Keratinocyte (primary cell): Measurements from ENCODE around the gene CCL18. TPM values are rescaled to one million over a fixed set of nuclear protein-coding genes. Genes with fewer than 3 reads are reported as not detected.
"Not testable (repeated sequence)": the region's sequence is repeated elsewhere in the genome, so short reads cannot be mapped to it uniquely, and the experiment has no call there.

ENCODE experiments used
- DNase-seq: peaks from one replicate; pipeline ENCODE4 v3.0.0-alpha.2; 2011; ENCODE audit warnings: low read depth, missing footprints, low spot score
- FAIRE-seq: peaks from 2 replicates; lab custom pipeline; 2011; peaks lifted over from hg19 to GRCh38; lab: Jason Lieb, UNC
- H2AFZ ChIP-seq: 2 replicates; pipeline ENCODE4 v1.6.0; 2012; ENCODE audit warnings: low read length, control low read depth, inconsistent platforms; ENCODE audit not compliant: control insufficient read depth
- H3K27ac ChIP-seq: 2 replicates; pipeline ENCODE4 v1.5.1; 2011; ENCODE audit warnings: low read length; ENCODE audit not compliant: control insufficient read depth, insufficient read depth
- H3K27me3 ChIP-seq: 3 replicates; pipeline ENCODE4 v1.6.0; 2011; ENCODE audit warnings: low read length; ENCODE audit not compliant: control insufficient read depth, insufficient read depth; ENCODE audit errors: extremely low read depth
- H3K36me3 ChIP-seq, 2 experiments: 2 replicates in 1 of 2; 3 replicates in 1 of 2; pipeline ENCODE4 v1.5.1; 2011; ENCODE audit warnings: low read length in 2 of 2, mild to moderate bottlenecking in 1 of 2; ENCODE audit not compliant: control insufficient read depth in 2 of 2, insufficient read depth in 2 of 2; ENCODE audit errors: extremely low read depth in 1 of 2
- H3K4me1 ChIP-seq: 3 replicates; pipeline ENCODE4 v1.5.1; 2011; ENCODE audit warnings: low read length; ENCODE audit not compliant: control insufficient read depth, insufficient read depth; ENCODE audit errors: extremely low read depth
- H3K4me2 ChIP-seq: 3 replicates; pipeline ENCODE4 v1.6.0; 2011; ENCODE audit warnings: low read depth, low read length; ENCODE audit not compliant: control insufficient read depth, insufficient read depth; ENCODE audit errors: extremely low read depth
- H3K4me3 ChIP-seq, 3 experiments: fragments of 200-600 bp in 1 of 3; sonication (generic) in 1 of 3; 2 replicates in 2 of 3; 3 replicates in 1 of 3; pipeline ENCODE4 v1.5.1; 2011 to 2016; ENCODE audit warnings: low read length in 3 of 3, mild to moderate bottlenecking in 3 of 3, control low read depth in 2 of 3, inconsistent platforms in 1 of 3, low read depth in 1 of 3, mixed read lengths in 1 of 3, mixed run types in 1 of 3, moderate library complexity in 1 of 3; ENCODE audit not compliant: control insufficient read depth in 2 of 3, insufficient read depth in 2 of 3; ENCODE audit errors: extremely low read depth in 1 of 3
- H3K79me2 ChIP-seq: 2 replicates; pipeline ENCODE4 v1.6.0; 2012; ENCODE audit warnings: low read length; ENCODE audit not compliant: control insufficient read depth, insufficient read depth
- H3K9ac ChIP-seq: 3 replicates; pipeline ENCODE4 v1.6.0; 2011; ENCODE audit warnings: low read length; ENCODE audit not compliant: control insufficient read depth, insufficient read depth; ENCODE audit errors: extremely low read depth
- H3K9me1 ChIP-seq: 3 replicates; pipeline ENCODE4 v1.6.0; 2011; ENCODE audit warnings: low read length; ENCODE audit not compliant: control insufficient read depth, insufficient read depth; ENCODE audit errors: extremely low read depth
- H3K9me3 ChIP-seq: 2 replicates; pipeline ENCODE4 v1.5.1; 2012; ENCODE audit warnings: low read depth, low read length; ENCODE audit not compliant: control insufficient read depth
- H4K20me1 ChIP-seq: 3 replicates; pipeline ENCODE4 v1.6.0; 2011; ENCODE audit warnings: low read length; ENCODE audit not compliant: control insufficient read depth, insufficient read depth; ENCODE audit errors: extremely low read depth
- EZH2 ChIP-seq: IDR thresholded peaks from one replicate; pipeline ENCODE4 v1.6.1; 2012; ENCODE audit warnings: inconsistent platforms, mild to moderate bottlenecking, low read length, moderate library complexity
- dilution Hi-C: fragments of 300-500 bp; cut with MboI; formaldehyde crosslinking; loops from one replicate; pipeline ENCODE4 v1.7.0; 2020; ENCODE audit warnings: low sequenced_read_pairs; ENCODE audit not compliant: extremely low pct_ligation_motif_present
- polyA plus RNA-seq, 5 experiments: library from polyadenylated mRNA; depleted of rRNA in 3 of 5; stranded (reverse) in 3 of 5; stranded (forward) in 1 of 5; unstranded in 1 of 5; fragments of >200 nt; gene quantifications; 1 replicate in 1 of 5; 2 replicates in 3 of 5; 3 replicates in 1 of 5; pipeline versions ENCODE4 v1.2.1 to v1.2.3, GENCODE V29; 2011 to 2012; ENCODE audit warnings: missing spikeins in 2 of 5, low read depth in 1 of 5, low replicate concordance in 1 of 5
- TF ChIP-seq, protein P1 (sequence below), 3 experiments: IDR thresholded peaks in 1 of 3; conservative IDR thresholded peaks in 1 of 3; optimal IDR thresholded peaks in 1 of 3; 2 replicates in 2 of 3; 3 replicates in 1 of 3; pipeline versions ENCODE3 to v1.5.1; 2011; ENCODE audit warnings: low read length in 3 of 3, mild to moderate bottlenecking in 3 of 3, moderate library complexity in 2 of 3, control low read depth in 1 of 3, inconsistent platforms in 1 of 3; ENCODE audit not compliant: insufficient read depth in 2 of 3; ENCODE audit errors: extremely low read depth in 1 of 3

CCL18 gene
- polyA plus RNA-seq, 1 donor (not counting 4 experiments of a cell fraction or from before 2014, with no cell fraction given): not detected

- Histone ChIP-seq H3K4me1 (no peaks in the 10 kb centered on the region), H4K20me1 (no peaks in the 10 kb centered on the region), H3K36me3 (no peaks in the 10 kb centered on the region), H3K4me3 (no peak within 1 kb of the TSS), H2AFZ (no peak within 1 kb of the TSS), H3K9me1 (no peaks in the 10 kb centered on the region), H3K9me3 (no peaks in the 10 kb centered on the region), H3K27ac (no peak within 1 kb of the TSS), H3K9ac (no peak within 1 kb of the TSS), H3K4me2 (no peak within 1 kb of the TSS), H3K79me2 (no peaks in the 10 kb centered on the region), H3K27me3 (no peaks in the 10 kb centered on the region)
- no peak for TF ChIP-seq EZH2
- TF ChIP-seq, protein P1, sequence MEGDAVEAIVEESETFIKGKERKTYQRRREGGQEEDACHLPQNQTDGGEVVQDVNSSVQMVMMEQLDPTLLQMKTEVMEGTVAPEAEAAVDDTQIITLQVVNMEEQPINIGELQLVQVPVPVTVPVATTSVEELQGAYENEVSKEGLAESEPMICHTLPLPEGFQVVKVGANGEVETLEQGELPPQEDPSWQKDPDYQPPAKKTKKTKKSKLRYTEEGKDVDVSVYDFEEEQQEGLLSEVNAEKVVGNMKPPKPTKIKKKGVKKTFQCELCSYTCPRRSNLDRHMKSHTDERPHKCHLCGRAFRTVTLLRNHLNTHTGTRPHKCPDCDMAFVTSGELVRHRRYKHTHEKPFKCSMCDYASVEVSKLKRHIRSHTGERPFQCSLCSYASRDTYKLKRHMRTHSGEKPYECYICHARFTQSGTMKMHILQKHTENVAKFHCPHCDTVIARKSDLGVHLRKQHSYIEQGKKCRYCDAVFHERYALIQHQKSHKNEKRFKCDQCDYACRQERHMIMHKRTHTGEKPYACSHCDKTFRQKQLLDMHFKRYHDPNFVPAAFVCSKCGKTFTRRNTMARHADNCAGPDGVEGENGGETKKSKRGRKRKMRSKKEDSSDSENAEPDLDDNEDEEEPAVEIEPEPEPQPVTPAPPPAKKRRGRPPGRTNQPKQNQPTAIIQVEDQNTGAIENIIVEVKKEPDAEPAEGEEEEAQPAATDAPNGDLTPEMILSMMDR (optimal IDR thresholded peaks at IDR 0.05 in 1 of 3, IDR thresholded peaks at IDR 0.05 in 1 of 3, conservative IDR thresholded peaks at IDR 0.05 in 1 of 3; ENCODE audit: extremely low read depth in 1 of 3, insufficient read depth in 2 of 3, low read length in 3 of 3): no peak
- FAIRE-seq: no peak
- DNase-seq: no peak
- dilution Hi-C loops: no loop called here
Observed at GRCh38 chr17:36089888-36090836, 26.1 kb downstream of the CCL18 start, which contains the start of gene CCL3. Gene CCL3, minus strand, starts transcription at chr17:36090143. Its CDS starts 85 bp downstream, at chr17:36090058.

DNA sequence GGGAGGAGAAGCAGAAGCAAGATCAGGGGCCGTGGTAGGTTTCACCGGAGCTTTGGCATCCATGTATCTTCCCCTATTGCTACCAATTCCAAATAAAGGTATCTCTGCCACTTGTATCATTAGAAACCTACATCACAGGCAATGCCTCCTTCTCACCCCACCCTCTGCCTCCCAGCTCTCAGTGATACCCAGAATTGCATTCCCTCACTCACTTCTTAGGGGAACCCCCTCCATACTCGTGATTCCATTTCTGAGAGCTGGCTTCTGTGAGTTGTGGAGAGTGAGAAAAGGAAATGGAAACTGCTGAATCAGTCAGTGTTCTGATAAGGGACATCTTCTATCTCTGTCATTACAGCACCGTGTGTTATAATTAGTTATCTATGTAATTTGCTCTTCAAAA is 28.2 kb downstream of the CCL18 start:
- dilution Hi-C loops: no loop called here
- Histone ChIP-seq H3K4me2 (no peak overlapping the region), H3K4me1 (no peaks in the 10 kb centered on the region), H4K20me1 (no peaks in the 10 kb centered on the region), H3K9ac (no peak overlapping the region), H3K79me2 (no peaks in the 10 kb centered on the region), H3K36me3 (no peaks in the 10 kb centered on the region), H3K9me1 (no peaks in the 10 kb centered on the region), H3K27me3 (no peaks in the 10 kb centered on the region), H2AFZ (no peak overlapping the region), H3K9me3 (no peaks in the 10 kb centered on the region), H3K4me3 (no peak overlapping the region), H3K27ac (no peak overlapping the region)
- FAIRE-seq: no peak
- no peak for DNase-seq
- no peak for TF ChIP-seq EZH2
- TF ChIP-seq, protein P1 (optimal IDR thresholded peaks at IDR 0.05 in 1 of 3, IDR thresholded peaks at IDR 0.05 in 1 of 3, conservative IDR thresholded peaks at IDR 0.05 in 1 of 3; ENCODE audit: extremely low read depth in 1 of 3, insufficient read depth in 2 of 3, low read length in 3 of 3): no peak

- H3K27me3 ChIP-seq, H3K4me2 ChIP-seq, dilution Hi-C loops, H3K27ac ChIP-seq, FAIRE-seq, H3K4me3 ChIP-seq, H3K9me3 ChIP-seq, H3K9ac ChIP-seq, H3K4me1 ChIP-seq, H2AFZ ChIP-seq, H3K9me1 ChIP-seq, H3K36me3 ChIP-seq, H3K79me2 ChIP-seq, DNase-seq, H4K20me1 ChIP-seq: not testable (repeated sequence)
Observed at GRCh38 chr17:36092715-36093114, 28.6 kb downstream of the CCL18 start.
